Uterus (tissue), 2 donors: ENCODE measurements around the gene ASIC2.

Source experiments
- POLR2A ChIP-seq, 2 donors: fragments of 450-650 bp; IDR thresholded peaks; one replicate each; pipeline ENCODE4 v1.6.1; 2016; ENCODE audit warnings: antibody characterized with exemption in 2 of 2, mild to moderate bottlenecking in 1 of 2, moderate library complexity in 1 of 2
- TF ChIP-seq, protein P1 (sequence below), 4 experiments: fragments of 200-600 bp in 2 of 4; fragments of 450-650 bp in 2 of 4; sonication (generic) in 2 of 4; IDR thresholded peaks; one replicate each; pipeline ENCODE4 v1.5.1; 2016 to 2019; ENCODE audit warnings: antibody characterized with exemption in 4 of 4, mild to moderate bottlenecking in 2 of 4, moderate library complexity in 1 of 4

DNA sequence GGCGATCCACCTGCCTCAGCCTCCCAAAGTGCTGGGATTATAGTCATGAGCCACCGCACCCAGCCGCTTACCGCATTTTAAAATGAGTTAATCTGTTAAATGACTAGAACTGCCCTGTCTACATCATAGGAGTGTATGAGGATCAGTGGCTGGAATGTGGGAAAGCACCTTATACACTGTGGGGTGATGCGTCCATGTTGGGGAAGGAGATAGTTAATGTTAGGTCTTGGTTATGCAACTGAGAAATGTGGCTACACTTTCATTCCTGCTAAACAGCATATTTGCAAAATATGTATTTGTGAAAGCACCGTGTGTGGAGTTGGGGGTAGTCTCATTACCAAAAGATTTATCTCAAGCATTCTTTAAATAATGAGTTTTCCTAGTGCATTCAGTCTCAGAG, 193.8 kb downstream of the ASIC2 start:
- TF ChIP-seq, protein P1, sequence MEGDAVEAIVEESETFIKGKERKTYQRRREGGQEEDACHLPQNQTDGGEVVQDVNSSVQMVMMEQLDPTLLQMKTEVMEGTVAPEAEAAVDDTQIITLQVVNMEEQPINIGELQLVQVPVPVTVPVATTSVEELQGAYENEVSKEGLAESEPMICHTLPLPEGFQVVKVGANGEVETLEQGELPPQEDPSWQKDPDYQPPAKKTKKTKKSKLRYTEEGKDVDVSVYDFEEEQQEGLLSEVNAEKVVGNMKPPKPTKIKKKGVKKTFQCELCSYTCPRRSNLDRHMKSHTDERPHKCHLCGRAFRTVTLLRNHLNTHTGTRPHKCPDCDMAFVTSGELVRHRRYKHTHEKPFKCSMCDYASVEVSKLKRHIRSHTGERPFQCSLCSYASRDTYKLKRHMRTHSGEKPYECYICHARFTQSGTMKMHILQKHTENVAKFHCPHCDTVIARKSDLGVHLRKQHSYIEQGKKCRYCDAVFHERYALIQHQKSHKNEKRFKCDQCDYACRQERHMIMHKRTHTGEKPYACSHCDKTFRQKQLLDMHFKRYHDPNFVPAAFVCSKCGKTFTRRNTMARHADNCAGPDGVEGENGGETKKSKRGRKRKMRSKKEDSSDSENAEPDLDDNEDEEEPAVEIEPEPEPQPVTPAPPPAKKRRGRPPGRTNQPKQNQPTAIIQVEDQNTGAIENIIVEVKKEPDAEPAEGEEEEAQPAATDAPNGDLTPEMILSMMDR (IDR thresholded peaks at IDR 0.05), result no peak
- TF ChIP-seq POLR2A (IDR thresholded peaks at IDR 0.05), result no peak
